Smooth muscle cell (in vitro differentiated cells): ENCODE measurements around the gene WNT1. TPM values are rescaled to one million over a fixed set of nuclear protein-coding genes. Genes with fewer than 3 reads are reported as not detected.

Source experiments
- DNase-seq: peaks from one replicate; lab custom pipeline; 2025; ENCODE audit not compliant: unreplicated experiment; lab: John Stamatoyannopoulos, UW
- H2AFZ ChIP-seq: fragments of 200-600 bp; sonication (generic); 2 replicates; pipeline ENCODE4 v1.6.0; 2016; ENCODE audit warnings: antibody characterized with exemption, low read depth, mild to moderate bottlenecking
- H3F3A ChIP-seq: fragments of 200-600 bp; sonication (generic); 2 replicates; pipeline ENCODE4 v1.6.0; 2017; ENCODE audit warnings: antibody characterized with exemption, low read depth
- H3K27ac ChIP-seq: fragments of 200-600 bp; sonication (generic); 2 replicates; pipeline ENCODE4 v1.5.1; 2016; ENCODE audit warnings: low read depth, mild to moderate bottlenecking
- H3K27me3 ChIP-seq: fragments of 200-600 bp; sonication (generic); 2 replicates; pipeline ENCODE4 v1.6.1; 2016; ENCODE audit warnings: low read depth, mild to moderate bottlenecking
- H3K36me3 ChIP-seq: fragments of 200-600 bp; sonication (generic); 2 replicates; pipeline ENCODE4 v1.5.1; 2016; ENCODE audit warnings: low read depth
- H3K4me1 ChIP-seq: fragments of 200-600 bp; sonication (generic); 2 replicates; pipeline ENCODE4 v1.5.1; 2016; ENCODE audit warnings: low read depth
- H3K4me2 ChIP-seq: fragments of 200-600 bp; sonication (generic); 2 replicates; pipeline ENCODE4 v1.6.0; 2016; ENCODE audit warnings: mild to moderate bottlenecking
- H3K4me3 ChIP-seq: fragments of 200-600 bp; sonication (generic); 2 replicates; pipeline ENCODE4 v1.5.1; 2016; ENCODE audit warnings: mild to moderate bottlenecking
- H3K79me2 ChIP-seq: fragments of 200-600 bp; sonication (generic); 2 replicates; pipeline ENCODE4 v1.6.0; 2016; ENCODE audit warnings: low read depth, mild to moderate bottlenecking
- H3K9ac ChIP-seq: fragments of 200-600 bp; sonication (generic); 2 replicates; pipeline ENCODE4 v1.6.0; 2016; ENCODE audit warnings: low read depth
- H3K9me3 ChIP-seq: fragments of 200-600 bp; sonication (generic); replicated peaks from 2 replicates; pipeline ENCODE4 v1.5.1; 2016; ENCODE audit warnings: low read depth
- H4K20me1 ChIP-seq: fragments of 200-600 bp; sonication (generic); 2 replicates; pipeline ENCODE4 v1.6.0; 2016; ENCODE audit warnings: low read depth
- CTCF ChIP-seq: fragments of 200-600 bp; sonication (generic); IDR thresholded peaks from 2 replicates; pipeline ENCODE4 v1.5.1; 2017; ENCODE audit warnings: borderline replicate concordance, mild to moderate bottlenecking, antibody characterized with exemption; ENCODE audit not compliant: insufficient read depth, poor library complexity, severe bottlenecking
- WGBS: methylation state at CpG from one replicate; pipeline ENCODE4 v1.1.7; 2016; ENCODE audit warnings: low lambda C conversion rate; 5-methylcytosine and 5-hydroxymethylcytosine counted together
- polyA plus RNA-seq: library from polyadenylated mRNA; unstranded; fragments of >200 nt; fragmentation: Nextera tagmentation; extraction: Ambion mirVana; gene quantifications from 2 replicates; pipeline ENCODE4 v1.2.1, GENCODE V29; 2016
- total RNA-seq: library from RNA; depleted of rRNA; stranded (reverse); fragments of >200 nt; gene quantifications from 2 replicates; pipeline ENCODE4 v1.2.3, GENCODE V29; 2014

Gene WNT1
- total and polyA plus RNA-seq, 2 experiments from 2014 or later = not detected

GRCh38 chr12:49019120-49019430, 41.0 kb downstream of the WNT1 start:
- Histone ChIP-seq H3K27ac (peak overlapping the region; percentile 97), H3K4me2 (peak overlapping the region; percentile 84), H3K36me3 (no peaks in the 10 kb centered on the region), H3F3A (peaks cover 6% of the 10 kb centered on the region), H3K79me2 (peaks cover 22% of the 10 kb centered on the region), H3K9me3 (no peaks in the 10 kb centered on the region), H3K9ac (peak overlapping the region; percentile 95), H3K4me1 (peaks cover 8% of the 10 kb centered on the region), H3K4me3 (peak overlapping the region; percentile 87), H4K20me1 (peaks cover 11% of the 10 kb centered on the region), H3K27me3 (no peaks in the 10 kb centered on the region), H2AFZ (peak overlapping the region; percentile 6)
- no peak for TF ChIP-seq CTCF
- no peak for DNase-seq
- 7% methylated on average over 8 of the region's 8 CpGs for WGBS

DNA sequence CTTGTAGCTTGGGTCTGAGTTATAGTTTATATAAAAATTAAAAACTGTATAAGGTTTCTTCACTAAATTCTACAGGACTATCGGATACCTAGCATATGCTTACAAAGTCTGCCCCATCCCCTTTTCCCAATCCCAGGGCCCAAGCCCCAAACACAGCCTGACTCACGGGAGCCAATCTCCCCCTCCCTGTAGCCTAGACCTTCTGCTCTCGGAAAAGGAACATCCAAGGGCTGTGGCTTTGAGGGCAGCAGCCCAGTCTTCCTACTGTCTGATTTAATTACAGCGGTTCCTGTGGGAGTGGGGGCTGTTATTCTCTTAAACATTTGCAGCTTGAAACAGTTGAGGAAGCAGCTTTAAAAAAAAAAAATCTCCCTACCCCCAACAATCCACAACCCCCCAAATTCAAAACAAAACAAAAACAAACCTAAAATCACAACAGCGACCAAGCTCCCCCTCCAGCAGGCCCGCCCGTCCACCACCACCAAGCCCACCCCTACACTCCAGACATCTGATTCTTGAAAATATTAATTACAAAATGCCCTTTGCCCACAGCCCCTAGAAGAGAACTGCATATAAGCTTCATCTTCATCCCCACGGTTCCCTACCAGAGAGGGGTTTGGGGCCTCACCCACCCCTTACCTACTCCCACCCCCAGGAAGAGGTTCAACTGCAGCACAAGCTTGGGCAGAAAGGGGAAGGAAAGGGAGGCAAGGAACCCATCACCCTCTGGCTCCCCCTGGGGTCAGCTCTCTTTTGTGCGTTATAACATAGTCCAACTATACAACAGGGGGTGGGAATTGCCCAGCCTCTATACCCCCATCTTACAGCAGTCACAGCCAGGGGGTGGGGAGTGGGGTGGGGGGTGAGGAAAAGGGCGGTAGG, 41.6 kb downstream of the WNT1 start:
- Histone ChIP-seq H3K9me3 (no peaks in the 10 kb centered on the region), H3K4me2 (peak overlapping the region; percentile 84), H3K9ac (peak overlapping the region; percentile 95), H3K27ac (peak overlapping the region; percentile 97), H3F3A (peaks cover 8% of the 10 kb centered on the region), H3K27me3 (no peaks in the 10 kb centered on the region), H2AFZ (no peak overlapping the region), H3K4me1 (peaks cover 8% of the 10 kb centered on the region), H4K20me1 (peaks cover 5% of the 10 kb centered on the region), H3K4me3 (peak overlapping the region; percentile 87), H3K36me3 (no peaks in the 10 kb centered on the region), H3K79me2 (peaks cover 22% of the 10 kb centered on the region)
- no peak for DNase-seq
- peak; percentile 28 for TF ChIP-seq CTCF
- 65% methylated on average over 10 of the region's 10 CpGs for WGBS

DNA sequence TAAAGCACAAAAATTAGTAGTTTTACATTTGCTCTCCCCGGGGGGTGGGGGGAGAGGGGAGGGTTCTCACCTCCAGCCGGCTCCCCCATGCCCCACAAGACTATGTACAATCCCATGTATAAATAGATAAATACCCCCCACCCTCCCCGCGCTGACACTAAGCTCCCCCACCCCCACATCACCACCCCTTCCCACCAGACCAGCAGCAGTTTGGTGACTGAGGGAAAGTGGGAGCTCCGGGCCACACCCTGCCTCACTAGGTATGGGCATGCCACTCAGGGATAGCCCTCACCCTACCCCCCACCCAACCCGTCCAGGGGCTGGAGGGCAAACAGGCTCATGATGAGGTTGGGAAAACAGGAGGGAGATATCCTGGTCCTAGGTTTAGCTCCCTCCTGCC, 42.3 kb downstream of the WNT1 start:
- TF ChIP-seq CTCF = no peak
- Histone ChIP-seq H3K79me2 (peaks cover 18% of the 10 kb centered on the region), H3K27me3 (no peaks in the 10 kb centered on the region), H3K4me2 (no peak overlapping the region), H3K27ac (peak overlapping the region; percentile 97), H3F3A (peaks cover 11% of the 10 kb centered on the region), H3K4me3 (no peak overlapping the region), H3K9me3 (no peaks in the 10 kb centered on the region), H4K20me1 (no peaks in the 10 kb centered on the region), H2AFZ (no peak overlapping the region), H3K36me3 (no peaks in the 10 kb centered on the region), H3K4me1 (peaks cover 8% of the 10 kb centered on the region), H3K9ac (no peak overlapping the region)
- 100% methylated on average over 4 of the region's 6 CpGs for WGBS
- no peak for DNase-seq
